Panc1 (cell line): ENCODE measurements around the gene KRT6C. TPM values are rescaled to one million over a fixed set of nuclear protein-coding genes. Genes with fewer than 3 reads are reported as not detected.
"Not testable (repeated sequence)": the region's sequence is repeated elsewhere in the genome, so short reads cannot be mapped to it uniquely, and the experiment has no call there.

ENCODE experiments used
- ATAC-seq: fragments of 200-7000 bp; cut with Tn5 transposase; 2 replicates; pipeline ENCODE4 v1.9.1; 2020; ENCODE audit warnings: mild to moderate bottlenecking, moderate library complexity
- BruUV-seq: library from RNA; stranded (reverse); fragments of 400-500 nt; replicated peaks from 2 replicates; lab custom pipeline; 2021; lab: Mats Ljungman, UMichigan
- CTCF ChIA-PET: fragments of 300-600 bp; sonication (Branson Sonifier 250); formaldehyde crosslinking; loops from one replicate; lab custom pipeline; 2022; ENCODE audit warnings: antibody characterized with exemption; lab: Charles Lee
- POLR2A ChIA-PET: fragments of 300-600 bp; sonication (Branson Sonifier 250); formaldehyde crosslinking; loops from one replicate; lab custom pipeline; 2022; ENCODE audit warnings: antibody characterized with exemption; lab: Charles Lee
- DNase-seq: peaks from one replicate; pipeline ENCODE4 v3.0.0-alpha.2; 2010; ENCODE audit warnings: low read depth, low spot score
- H3K27ac ChIP-seq: 2 replicates; pipeline ENCODE4 v1.5.1; 2011; ENCODE audit warnings: mild to moderate bottlenecking, low read length, inconsistent platforms
- H3K27me3 ChIP-seq: fragments of 200-500 bp; sonication (Bioruptor generic); 2 replicates; pipeline ENCODE4 v1.6.0; 2014; ENCODE audit warnings: low read length, inconsistent platforms; ENCODE audit not compliant: control insufficient read depth, insufficient read depth
- H3K36me3 ChIP-seq: fragments of 200-500 bp; sonication (Bioruptor generic); 2 replicates; pipeline ENCODE4 v1.5.1; 2014; ENCODE audit warnings: inconsistent platforms, mild to moderate bottlenecking, low read length, moderate library complexity; ENCODE audit not compliant: control insufficient read depth, insufficient read depth
- H3K4me1 ChIP-seq: 2 replicates; pipeline ENCODE4 v1.5.1; 2011; ENCODE audit warnings: inconsistent platforms, mild to moderate bottlenecking, low read length, moderate library complexity; ENCODE audit not compliant: control insufficient read depth, insufficient read depth
- H3K4me3 ChIP-seq, 2 experiments: 2 replicates each; pipeline ENCODE4 v1.5.1; 2011 to 2012; ENCODE audit warnings: low read depth in 2 of 2, low read length in 2 of 2, mild to moderate bottlenecking in 2 of 2, inconsistent platforms in 1 of 2, moderate library complexity in 1 of 2
- H3K9me3 ChIP-seq: fragments of 200-500 bp; sonication (Bioruptor generic); 2 replicates; pipeline ENCODE4 v1.5.1; 2014; ENCODE audit warnings: low read depth, mild to moderate bottlenecking, inconsistent platforms, low read length, moderate library complexity; ENCODE audit not compliant: control insufficient read depth, insufficient read depth
- POLR2AphosphoS5 ChIP-seq: IDR thresholded peaks from 2 replicates; pipeline ENCODE4 v1.6.1; 2012; ENCODE audit warnings: mild to moderate bottlenecking, low read depth, low read length, moderate library complexity
- SIN3A ChIP-seq: IDR thresholded peaks from 2 replicates; pipeline ENCODE4 v1.6.1; 2012; ENCODE audit warnings: low read depth, mild to moderate bottlenecking, low read length, moderate library complexity, borderline replicate concordance; ENCODE audit not compliant: insufficient read depth
- TCF7L2 ChIP-seq: IDR thresholded peaks from 2 replicates; pipeline ENCODE4 v1.6.1; 2011; ENCODE audit warnings: mild to moderate bottlenecking, low read depth, low read length, inconsistent platforms
- in situ Hi-C: cut with HindIII; loops from 2 replicates; pipeline ENCODE4 v1.10.0; 2016; ENCODE audit warnings: low sequenced_read_pairs, low pct_unique_long_range_greater_than_20kb
- intact Hi-C: fragments of 100-400 bp; cut with micrococcal nuclease; formaldehyde crosslinking; loops from one replicate; pipeline ENCODE4 v1.10.0; 2022; ENCODE audit not compliant: unreplicated experiment
- total RNA-seq: library from RNA; stranded (reverse); gene quantifications from one replicate; pipeline ENCODE4 v1.2.1, GENCODE V29; 2021; ENCODE audit not compliant: unreplicated experiment
- TF ChIP-seq, protein P1 (sequence below), 2 experiments: IDR thresholded peaks; 2 replicates each; pipeline ENCODE4 v1.6.1; 2011 to 2012; ENCODE audit warnings: low read depth in 2 of 2, control low read depth in 1 of 2, low read length in 1 of 2, mild to moderate bottlenecking in 1 of 2, moderate library complexity in 1 of 2; ENCODE audit not compliant: insufficient read depth in 1 of 2
- TF ChIP-seq, protein P2 (sequence below): fragments of 450-650 bp; IDR thresholded peaks from 2 replicates; pipeline ENCODE4 v1.5.1; 2017; ENCODE audit warnings: mild to moderate bottlenecking

Gene KRT6C
- total RNA-seq, 1 experiment from 2014 or later: not detected

DNA sequence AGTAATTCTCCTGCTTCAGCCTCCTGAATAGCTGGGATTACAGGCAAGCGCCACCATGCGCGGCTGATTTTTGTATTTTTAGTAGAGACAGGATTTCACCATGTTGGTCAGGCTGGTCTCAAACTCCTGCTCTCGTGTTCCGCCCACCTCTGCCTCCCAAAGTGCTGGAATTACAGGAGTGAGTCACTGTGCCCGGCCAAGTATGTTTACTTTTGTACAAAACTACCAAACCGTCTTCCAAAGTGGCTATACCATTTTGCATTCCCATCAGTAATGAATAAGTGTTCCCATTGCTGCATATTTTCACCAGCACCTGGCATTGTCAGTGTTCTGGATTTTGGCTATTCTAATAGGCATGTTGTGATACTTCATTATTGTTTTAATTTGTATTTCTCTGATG is 27.9 kb upstream of the KRT6C start:
- Histone ChIP-seq H3K9me3 (no peaks in the 10 kb centered on the region), H3K4me3 (no peak overlapping the region), H3K4me1 (no peaks in the 10 kb centered on the region), H3K27me3 (peaks cover 9% of the 10 kb centered on the region; the same call in 1 of the 2 replicates), H3K27ac (no peak overlapping the region), H3K36me3 (no peaks in the 10 kb centered on the region)
- CTCF ChIA-PET: no interaction called here
- POLR2A ChIA-PET: no interaction called here
- no peak for ATAC-seq
- TF ChIP-seq TCF7L2: no peak
- TF ChIP-seq, protein P1, sequence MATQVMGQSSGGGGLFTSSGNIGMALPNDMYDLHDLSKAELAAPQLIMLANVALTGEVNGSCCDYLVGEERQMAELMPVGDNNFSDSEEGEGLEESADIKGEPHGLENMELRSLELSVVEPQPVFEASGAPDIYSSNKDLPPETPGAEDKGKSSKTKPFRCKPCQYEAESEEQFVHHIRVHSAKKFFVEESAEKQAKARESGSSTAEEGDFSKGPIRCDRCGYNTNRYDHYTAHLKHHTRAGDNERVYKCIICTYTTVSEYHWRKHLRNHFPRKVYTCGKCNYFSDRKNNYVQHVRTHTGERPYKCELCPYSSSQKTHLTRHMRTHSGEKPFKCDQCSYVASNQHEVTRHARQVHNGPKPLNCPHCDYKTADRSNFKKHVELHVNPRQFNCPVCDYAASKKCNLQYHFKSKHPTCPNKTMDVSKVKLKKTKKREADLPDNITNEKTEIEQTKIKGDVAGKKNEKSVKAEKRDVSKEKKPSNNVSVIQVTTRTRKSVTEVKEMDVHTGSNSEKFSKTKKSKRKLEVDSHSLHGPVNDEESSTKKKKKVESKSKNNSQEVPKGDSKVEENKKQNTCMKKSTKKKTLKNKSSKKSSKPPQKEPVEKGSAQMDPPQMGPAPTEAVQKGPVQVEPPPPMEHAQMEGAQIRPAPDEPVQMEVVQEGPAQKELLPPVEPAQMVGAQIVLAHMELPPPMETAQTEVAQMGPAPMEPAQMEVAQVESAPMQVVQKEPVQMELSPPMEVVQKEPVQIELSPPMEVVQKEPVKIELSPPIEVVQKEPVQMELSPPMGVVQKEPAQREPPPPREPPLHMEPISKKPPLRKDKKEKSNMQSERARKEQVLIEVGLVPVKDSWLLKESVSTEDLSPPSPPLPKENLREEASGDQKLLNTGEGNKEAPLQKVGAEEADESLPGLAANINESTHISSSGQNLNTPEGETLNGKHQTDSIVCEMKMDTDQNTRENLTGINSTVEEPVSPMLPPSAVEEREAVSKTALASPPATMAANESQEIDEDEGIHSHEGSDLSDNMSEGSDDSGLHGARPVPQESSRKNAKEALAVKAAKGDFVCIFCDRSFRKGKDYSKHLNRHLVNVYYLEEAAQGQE (IDR thresholded peaks at IDR 0.05; ENCODE audit: insufficient read depth in 1 of 2, low read depth in 2 of 2, low read length in 1 of 2): no peak
- TF ChIP-seq SIN3A: no peak
- TF ChIP-seq, protein P2, sequence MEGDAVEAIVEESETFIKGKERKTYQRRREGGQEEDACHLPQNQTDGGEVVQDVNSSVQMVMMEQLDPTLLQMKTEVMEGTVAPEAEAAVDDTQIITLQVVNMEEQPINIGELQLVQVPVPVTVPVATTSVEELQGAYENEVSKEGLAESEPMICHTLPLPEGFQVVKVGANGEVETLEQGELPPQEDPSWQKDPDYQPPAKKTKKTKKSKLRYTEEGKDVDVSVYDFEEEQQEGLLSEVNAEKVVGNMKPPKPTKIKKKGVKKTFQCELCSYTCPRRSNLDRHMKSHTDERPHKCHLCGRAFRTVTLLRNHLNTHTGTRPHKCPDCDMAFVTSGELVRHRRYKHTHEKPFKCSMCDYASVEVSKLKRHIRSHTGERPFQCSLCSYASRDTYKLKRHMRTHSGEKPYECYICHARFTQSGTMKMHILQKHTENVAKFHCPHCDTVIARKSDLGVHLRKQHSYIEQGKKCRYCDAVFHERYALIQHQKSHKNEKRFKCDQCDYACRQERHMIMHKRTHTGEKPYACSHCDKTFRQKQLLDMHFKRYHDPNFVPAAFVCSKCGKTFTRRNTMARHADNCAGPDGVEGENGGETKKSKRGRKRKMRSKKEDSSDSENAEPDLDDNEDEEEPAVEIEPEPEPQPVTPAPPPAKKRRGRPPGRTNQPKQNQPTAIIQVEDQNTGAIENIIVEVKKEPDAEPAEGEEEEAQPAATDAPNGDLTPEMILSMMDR: no peak
- no peak for TF ChIP-seq POLR2AphosphoS5
- intact Hi-C loops: no loop called here
- BruUV-seq: no TSS peak
- in situ Hi-C loops: no loop called here
- no peak for DNase-seq

DNA sequence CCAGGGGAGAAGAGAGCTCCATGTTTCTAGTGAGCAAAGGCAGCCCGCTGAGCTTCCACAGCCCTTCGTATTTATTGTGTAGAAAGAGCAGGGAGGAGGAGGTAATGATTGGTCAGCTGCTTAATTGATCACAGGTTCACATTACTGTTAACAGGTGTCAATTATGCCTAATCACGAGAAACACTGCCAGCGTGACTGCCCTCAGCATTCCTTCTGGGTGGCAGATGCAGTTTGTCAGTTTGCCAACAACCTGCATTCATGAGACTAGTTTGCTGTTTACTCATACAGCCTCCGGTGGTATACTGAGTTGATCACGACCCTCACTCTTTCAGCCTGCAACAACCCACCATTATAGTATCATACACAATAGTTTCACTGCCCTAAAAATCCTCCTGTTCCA is 27.0 kb upstream of the KRT6C start:
- H3K4me3 ChIP-seq, H3K9me3 ChIP-seq, H3K36me3 ChIP-seq, DNase-seq, in situ Hi-C loops, CTCF ChIA-PET, ATAC-seq, H3K27me3 ChIP-seq, intact Hi-C loops, H3K27ac ChIP-seq, BruUV-seq, H3K4me1 ChIP-seq, POLR2A ChIA-PET: not testable (repeated sequence)

DNA sequence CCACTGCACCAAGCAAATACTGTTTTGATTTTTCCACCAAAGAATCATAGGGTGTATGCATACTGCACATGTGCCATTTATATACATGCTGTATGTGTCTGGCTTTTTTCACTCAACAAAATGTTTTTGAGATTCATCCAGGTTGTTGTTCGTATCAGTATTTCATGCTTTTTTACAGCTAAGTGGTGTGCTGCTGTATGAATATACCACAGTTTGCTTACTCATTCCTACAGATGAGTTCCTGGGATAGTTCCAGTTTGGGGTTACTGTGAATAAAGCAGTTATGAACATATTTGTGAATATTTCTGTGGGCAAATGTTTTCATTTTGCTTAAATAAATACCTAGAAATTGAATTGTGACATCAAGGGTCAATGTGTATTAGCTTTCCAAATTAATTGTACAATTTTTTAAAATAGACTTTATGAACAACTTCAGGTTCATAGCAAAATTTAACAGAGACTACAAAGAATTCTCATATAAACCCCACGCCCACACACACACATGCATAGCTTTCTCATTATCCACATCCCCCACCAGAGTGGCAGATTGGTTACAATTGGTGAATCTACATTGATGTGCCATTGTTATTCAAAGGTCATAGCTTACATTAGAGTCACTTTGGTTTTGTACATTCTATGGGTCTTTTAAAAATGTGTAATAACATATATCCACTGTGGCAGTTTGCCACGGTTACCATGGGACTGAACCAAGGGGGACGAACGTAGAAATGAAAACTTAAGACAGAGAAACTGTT is 26.4 kb upstream of the KRT6C start:
- DNase-seq: no peak
- intact Hi-C loops (no loop called here), in situ Hi-C loops (no loop called here)
- Histone ChIP-seq H3K9me3 (no peaks in the 10 kb centered on the region), H3K27ac (no peak overlapping the region), H3K36me3 (no peaks in the 10 kb centered on the region), H3K4me3 (no peak overlapping the region), H3K27me3 (peaks cover 3% of the 10 kb centered on the region; the same call in 1 of the 2 replicates), H3K4me1 (no peaks in the 10 kb centered on the region)
- CTCF ChIA-PET: no interaction called here
- no TSS peak for BruUV-seq
- POLR2A ChIA-PET: no interaction called here
- TF ChIP-seq SIN3A (no peak), TCF7L2 (no peak), POLR2AphosphoS5 (no peak)
- TF ChIP-seq, protein P2: no peak
- TF ChIP-seq, protein P1 (IDR thresholded peaks at IDR 0.05; ENCODE audit: insufficient read depth in 1 of 2, low read depth in 2 of 2, low read length in 1 of 2): no peak
- no peak for ATAC-seq
